Ovary (tissue), 3 donors: ENCODE measurements around the gene SIRPD.

ENCODE experiments used
- CTCF ChIP-seq, 3 donors: fragments of 450-650 bp in 2 of 3; fragments of 200-600 bp in 1 of 3; IDR thresholded peaks; one replicate each; pipeline versions ENCODE4 v1.5.1 to v1.8.0; 2016 to 2022; ENCODE audit warnings: antibody characterized with exemption in 3 of 3, mild to moderate bottlenecking in 1 of 3
- POLR2A ChIP-seq: fragments of 450-650 bp; IDR thresholded peaks from one replicate; pipeline ENCODE4 v1.6.1; 2017; ENCODE audit warnings: antibody characterized with exemption, mild to moderate bottlenecking, moderate library complexity
- donor health status: DM: no; HTN: no; CAD: no.

GRCh38 chr20:1517010-1517409 lies 40.5 kb downstream of the SIRPD start:
- TF ChIP-seq CTCF (IDR thresholded peaks at IDR 0.05) (no peak), POLR2A (no peak)
